Mesenteric fat pad (tissue), 1 donor: Measurements from ENCODE around the gene ITPR3. TPM values are rescaled to one million over a fixed set of nuclear protein-coding genes. Genes with fewer than 3 reads are reported as not detected.

ENCODE experiments used
- DNase-seq: peaks from one replicate; pipeline ENCODE4 v3.0.0-alpha.2; 2020; ENCODE audit warnings: low spot score
- total RNA-seq: library from RNA; stranded (reverse); fragmentation: NEBNext Ultra II Directional; extraction: Animal tissue kit (Norgen Biotek cat#: 25700); gene quantifications from one replicate; pipeline ENCODE4 v1.2.1, GENCODE V29; 2021
- donor health status: DM: yes; HTN: yes; CAD: no.

Gene ITPR3
- total RNA-seq, 1 donor from 2014 or later = 18.5 TPM

DNA sequence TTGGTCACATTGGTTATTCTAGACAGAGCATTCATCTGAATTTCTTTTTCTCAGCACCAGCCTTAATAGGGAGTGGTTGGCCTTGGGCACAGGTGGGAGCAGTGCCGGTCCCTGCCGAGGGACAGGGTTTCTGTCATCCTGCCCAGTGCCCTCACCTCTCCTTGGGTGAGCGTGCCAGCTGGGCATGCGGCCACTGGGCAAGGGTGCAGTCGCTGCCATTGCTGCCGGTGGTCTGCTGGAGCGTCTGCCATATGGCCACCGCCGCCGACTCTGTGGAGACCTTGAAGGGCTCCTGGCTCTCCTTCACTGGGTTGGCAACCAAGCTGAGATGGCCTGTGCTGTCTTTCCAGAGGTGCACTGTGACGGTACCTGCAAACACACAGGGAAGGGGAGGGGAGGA lies 106.8 kb downstream of the ITPR3 start:
- no peak for DNase-seq

DNA sequence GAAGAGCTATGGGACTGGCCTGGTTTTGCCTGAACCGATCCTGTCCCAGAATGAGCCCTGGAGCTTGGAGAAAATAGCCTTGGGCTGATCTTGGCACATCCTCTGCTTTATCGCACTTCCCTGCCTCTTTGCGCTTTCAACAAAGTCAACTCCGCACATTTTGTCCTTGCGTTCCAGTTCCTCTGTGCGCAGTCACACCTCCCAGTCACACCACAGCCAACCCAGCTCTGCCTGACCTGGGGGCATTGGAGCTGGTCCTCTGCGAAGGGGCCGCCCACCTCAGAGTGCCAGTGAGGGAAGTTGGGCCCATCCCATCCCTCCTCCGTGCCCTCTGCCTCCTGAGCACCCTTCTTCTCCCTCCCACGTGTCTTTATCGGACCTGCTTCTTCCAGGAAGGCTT lies 107.3 kb downstream of the ITPR3 start:
- no peak for DNase-seq

DNA sequence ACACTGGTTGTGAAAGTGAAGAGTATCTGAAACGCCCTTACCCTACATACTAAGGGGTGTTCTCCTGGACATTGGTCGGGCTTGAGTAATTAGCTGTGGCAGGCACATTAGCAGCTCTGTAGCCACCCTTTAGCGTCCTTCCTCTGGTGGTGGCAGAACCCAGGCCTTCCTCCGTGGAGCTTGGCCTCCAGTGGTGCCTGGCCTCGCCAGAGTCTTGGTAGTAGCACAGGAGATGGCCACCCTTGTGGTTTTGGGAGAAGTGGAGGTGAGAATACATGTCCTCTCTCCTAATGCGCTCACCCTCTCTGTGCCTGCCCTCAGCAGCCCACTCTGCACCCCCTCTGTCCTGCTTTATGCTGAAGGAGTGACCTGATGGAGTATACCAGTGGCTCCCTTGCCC lies 107.9 kb downstream of the ITPR3 start:
- DNase-seq = no peak

DNA sequence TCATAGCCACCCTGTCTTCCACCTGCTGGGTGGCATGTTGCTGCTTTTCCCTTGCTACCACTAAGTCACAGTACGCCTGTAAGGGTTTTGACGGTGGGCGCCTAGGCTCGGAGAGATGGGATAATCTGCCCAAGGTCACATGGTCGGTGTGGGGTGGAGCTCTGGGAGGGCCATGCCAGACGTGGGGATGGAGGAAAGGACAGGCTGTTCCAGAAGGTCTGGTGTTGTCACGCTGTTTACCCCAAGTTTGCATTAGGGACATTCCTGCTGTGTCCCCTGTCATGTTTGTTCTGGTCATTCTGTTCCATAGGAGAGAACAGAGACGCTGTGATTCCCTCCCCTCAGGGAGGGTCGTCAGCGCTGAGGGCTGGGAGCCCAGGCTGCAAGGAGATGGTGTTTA lies 109.5 kb downstream of the ITPR3 start:
- DNase-seq = no peak

DNA sequence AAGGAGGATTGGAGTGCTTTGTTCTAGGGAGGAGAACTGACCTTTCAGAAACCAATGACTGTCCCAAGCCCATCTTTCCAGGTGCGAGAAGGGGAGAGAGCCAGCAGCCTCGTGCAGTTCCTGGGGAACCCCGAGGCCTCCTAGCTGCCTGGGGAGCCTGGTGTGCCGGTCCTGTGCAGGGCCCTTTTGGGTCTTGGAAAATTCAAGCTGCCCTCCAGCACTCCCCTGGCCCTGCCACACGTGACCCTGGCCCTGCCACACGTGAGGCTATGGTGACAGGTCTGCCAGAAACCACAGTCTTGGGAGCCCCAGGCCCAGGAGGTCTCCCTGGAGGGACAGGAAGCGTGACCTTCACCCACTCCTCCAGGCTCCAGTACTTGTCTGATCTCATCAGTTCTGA lies 109.9 kb downstream of the ITPR3 start:
- DNase-seq = no peak

DNA sequence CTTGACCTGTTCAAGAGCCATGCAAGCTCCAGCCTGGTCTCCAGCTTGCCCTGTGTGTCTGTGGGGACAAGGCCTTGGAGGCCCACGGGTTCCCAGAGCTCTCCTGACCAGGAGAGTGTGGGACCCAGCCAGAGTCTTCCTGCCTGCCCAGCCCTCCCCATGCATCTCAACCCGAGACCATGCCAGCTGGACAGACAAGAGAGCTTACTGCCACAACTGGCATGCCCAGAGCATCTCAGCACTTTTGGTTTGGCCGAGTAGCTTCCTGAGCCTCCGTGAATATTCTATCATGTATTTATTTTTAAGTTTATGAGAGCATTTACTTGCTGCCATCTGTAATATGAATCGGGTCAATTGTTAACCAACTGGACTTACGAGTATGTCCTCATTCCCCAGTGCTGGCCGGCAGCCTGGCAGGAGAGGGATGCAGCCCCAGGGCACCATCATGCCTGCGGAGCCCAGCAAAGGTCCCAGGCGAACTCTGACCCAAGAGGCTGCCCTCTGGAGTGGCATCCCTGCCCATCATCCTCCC lies 110.7 kb downstream of the ITPR3 start:
- no peak for DNase-seq

DNA sequence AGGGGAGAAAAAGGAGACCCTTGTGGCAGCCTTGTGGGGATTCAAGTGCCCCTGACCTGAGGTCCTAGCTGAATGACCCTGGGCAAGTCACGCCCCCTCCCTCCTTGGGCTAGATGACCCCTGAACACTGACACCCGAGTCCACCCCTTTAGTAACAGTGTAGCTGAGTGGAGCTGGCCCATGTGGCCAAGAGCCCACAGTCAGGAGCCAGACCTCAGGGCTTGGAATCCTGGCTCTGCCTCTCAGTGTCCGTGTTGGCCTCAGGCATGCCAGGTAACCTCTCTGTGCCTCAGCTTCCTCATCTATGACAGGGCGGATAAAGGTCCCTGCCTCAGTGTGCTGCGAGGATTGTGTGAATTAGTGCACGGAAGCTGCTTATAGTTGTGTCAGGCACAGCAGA lies 111.3 kb downstream of the ITPR3 start:
- DNase-seq = no peak

DNA sequence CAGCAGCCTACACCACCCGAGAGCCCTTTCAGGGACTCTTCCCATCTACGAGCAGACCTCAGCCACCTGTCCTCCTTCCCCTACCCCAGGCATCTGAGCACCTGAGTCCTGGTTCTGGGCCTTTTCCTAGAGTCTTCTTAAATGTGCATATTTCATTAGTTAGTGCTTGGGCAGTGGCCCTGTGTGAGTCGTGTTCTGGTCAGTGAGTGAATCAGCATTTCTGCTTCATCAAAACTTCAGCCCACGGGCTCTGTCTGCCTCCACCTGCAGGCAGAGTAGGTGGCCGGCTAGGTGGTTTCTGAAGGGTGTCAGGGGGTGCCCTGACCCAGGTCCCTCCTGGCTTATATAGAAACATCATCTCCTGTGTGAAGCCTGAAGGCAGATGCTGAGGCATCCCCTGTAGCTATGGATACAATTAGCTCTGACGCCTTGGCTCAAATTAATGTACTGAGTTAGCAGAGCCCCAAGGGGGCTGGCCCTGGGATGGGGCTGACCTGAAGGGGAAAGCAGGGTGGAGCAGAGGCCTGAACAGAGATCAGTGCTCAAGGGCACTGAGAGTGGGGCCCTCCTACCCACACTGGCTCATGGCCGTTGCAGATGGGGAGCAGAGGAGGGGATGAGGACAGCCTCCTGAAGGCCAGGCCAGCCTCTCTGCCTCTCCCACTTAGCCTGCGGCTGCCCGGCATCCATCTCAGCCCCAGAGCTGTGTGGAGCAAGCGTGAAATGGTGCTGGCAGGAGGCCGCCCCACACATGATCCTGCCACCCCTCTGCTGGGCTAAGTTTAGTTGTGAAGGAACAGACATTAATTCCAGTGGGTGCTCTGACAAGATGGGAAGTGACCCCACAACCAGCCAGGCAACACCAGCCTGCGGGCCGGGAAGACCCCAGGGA lies 111.9 kb downstream of the ITPR3 start:
- DNase-seq = no peak

DNA sequence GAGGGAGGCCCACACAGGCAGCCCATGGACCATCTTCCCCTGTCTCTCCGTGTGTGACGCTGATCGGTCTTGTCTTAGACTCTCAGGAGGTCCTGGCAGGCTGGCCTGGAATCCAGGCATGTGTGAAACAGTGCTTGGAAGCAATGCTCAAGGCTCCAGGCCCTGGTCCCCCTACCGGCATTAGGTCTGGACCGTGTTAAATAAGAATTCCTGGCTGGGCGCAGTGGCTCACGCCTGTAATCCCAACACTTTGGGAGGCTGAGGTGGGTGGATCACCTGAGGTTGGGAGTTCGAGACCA lies 112.5 kb downstream of the ITPR3 start:
- DNase-seq = no peak

DNA sequence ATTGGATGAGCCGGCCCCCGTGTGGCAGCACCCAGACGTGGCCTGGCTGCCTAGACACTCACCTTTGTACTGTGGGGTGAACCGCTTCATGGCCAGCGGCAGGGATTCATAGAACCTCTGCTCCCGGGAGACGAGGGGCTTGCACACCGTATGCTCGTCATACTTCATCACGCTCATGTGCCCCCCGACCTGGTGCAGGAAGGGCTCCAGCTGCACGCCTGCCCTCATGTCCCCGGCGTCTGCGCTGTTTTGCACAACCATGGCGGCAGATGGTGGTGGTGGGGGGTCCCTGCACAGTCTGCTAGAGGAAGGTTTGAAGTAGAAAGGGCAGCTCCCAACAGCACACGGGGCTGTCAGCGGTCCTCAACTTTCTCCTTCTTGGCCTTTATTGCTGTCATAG lies 114.1 kb downstream of the ITPR3 start:
- no peak for DNase-seq

DNA sequence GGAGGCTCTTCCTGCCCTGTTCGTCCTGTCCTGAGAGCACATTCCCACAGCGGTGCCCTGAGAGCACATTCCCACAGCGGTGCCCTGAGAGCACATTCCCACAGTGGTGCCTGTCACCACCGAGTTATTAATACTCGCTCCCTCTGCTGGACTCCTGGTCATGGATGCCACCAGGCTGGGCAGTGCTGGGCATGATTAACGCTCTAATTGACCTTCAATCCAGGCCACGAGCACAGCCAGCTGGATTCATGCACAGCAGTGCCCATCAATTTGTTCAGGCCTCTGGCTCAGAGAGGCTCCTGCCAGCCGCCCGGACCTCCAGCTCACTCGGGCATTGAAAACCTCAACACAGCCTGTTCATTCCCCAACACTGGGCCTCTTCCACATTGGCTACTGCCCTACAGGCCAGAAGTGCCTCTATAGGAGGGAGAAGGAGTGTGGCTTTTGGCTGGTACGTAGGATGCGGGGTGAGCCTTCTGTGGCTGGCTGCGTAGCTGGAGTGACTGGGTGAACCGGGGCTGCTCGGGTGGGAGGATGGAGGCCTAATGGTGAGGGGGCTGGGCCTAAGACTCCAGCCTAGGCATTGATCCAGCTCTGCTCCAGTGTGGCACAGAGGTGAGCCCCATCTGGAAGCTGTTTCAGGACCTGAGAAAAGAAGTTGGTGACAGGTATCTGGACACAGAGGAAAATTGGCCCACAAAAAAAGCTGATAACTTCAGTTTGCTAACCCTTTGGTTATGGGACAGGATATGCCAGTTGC lies 116.3 kb downstream of the ITPR3 start:
- DNase-seq = no peak

DNA sequence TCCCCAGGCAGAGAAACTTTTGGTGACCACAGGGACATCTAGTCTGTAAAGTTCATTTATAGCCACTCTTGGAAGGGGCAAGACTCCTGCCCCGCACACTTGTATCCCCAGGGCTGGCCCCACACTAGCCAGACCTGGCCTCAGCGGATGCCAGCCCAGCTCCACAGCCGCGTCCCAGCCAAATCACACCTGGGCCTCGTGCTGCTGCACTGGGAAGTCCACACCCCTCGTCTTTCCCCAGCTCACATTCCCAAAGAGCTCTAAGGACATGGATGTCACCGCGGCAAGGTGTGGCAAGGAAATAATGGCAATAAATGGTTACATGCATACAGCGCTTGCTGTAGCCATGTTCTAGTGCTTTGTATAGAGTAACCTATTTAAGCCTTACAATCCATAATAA lies 117.0 kb downstream of the ITPR3 start:
- no peak for DNase-seq

DNA sequence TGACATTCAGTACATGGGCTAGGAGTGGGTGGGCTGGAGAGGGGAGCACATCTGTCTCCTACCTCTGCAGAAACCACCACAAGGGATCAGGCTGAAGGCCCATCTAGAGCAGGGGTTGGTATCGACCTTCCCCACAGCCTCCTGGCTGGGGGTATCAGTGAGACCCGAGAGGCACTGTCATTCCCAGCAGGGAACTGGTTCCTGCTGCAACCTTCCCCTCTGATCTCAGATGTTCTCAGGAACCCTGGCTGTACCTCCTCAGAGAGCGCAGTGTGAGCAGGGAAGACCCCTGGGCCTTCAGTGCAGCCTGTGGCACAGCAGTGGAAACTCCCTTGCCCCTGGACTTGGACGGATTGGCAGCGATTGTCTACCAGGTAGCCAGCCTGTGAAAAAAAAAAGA lies 117.8 kb downstream of the ITPR3 start:
- no peak for DNase-seq

DNA sequence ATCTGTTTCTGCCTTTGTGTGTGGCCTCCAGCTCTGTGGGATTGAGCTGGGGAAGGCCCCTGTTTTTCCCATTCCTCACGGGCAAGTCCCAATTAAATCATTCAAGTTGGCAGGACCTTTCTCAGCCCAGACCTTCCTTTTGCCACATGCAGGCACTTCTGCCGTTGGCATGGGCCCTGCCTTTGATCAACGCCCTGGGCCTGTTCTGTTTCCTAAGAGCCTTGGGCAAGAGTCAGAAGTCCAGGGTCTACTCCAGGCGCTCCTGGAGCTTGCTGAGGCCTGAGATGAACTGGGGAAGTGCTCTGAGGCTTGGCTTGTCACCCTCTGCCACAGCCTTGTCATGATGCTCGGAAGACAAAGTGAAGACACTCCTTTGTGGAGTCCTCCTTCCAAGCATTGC lies 118.4 kb downstream of the ITPR3 start:
- DNase-seq = no peak

DNA sequence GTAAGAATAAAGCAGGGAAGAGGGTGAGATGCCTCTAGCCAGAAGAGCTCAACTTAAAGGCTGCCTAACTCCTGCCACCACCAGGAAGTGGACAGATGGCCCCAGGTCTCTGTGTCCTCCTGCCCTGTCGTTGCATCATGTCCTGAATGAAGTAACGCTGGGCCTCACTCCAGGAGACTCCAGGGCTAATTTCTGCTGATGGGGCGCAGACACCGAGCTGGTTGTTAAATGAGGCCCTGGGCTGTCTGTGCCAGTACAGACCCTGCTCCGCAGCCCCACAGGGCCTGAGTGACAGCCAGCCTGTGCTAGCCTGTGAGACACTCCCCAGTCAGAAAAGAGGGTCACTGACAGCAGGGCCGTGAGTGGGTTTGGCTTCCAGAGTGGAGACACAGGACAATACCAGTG lies 119.1 kb downstream of the ITPR3 start:
- no peak for DNase-seq

DNA sequence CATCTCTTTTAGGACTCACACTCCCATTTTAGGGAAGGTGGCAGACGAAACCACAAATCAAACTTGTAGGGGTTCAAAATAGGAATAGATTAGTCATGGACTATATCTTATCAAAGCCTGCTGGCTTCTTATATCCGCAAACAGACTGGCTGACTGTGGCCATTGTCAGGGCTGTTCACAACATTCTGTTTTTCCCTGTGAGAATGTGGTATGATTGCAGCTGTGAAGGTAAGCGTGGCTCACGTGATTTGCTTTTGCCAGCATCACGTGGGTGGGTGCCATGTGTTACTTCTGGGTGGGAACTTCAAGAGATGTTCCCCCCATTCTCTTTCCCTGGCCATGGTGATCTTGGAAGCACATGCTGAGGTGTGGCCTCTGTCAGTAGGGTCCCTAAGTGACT lies 119.7 kb downstream of the ITPR3 start:
- DNase-seq = no peak

DNA sequence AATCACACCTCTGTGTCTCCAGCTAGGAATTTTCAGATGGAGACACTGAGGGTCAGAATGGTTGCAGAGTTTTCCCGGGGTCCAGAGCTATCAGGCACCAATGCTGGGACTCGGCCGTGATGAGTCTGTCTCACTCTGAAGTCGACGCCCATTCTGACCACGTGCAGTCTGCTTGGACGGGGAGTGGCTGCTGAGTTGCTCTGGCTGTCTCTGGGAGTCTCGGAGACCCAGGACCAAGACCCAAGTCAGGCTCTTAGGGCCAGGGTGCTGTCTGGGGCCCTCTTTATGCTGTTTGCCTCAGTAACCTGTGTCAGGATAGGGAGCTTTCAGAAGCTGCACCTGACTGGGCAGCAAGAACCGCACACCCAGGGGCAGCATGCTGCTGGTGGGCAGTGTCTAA lies 121.0 kb downstream of the ITPR3 start:
- no peak for DNase-seq

DNA sequence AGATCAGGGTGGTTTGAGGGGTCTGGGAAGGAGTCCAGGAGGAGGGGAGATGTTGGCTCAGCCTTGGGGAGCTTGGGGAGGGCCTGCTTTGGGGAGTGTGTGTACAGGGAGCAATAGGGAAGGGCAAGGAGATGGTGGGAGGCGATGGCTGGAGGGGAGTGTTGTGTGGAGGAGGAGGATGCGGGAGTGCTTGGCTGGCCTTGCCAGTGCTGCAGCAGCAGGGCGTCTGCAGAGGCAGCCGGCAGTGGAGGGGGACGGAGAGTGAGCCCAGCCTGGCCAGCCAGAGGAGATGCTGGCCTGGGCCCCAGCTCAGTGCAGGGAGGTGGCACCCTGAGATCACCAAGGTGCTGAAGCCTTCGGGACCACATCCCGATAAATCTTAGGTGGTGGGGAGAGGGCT lies 121.7 kb downstream of the ITPR3 start:
- DNase-seq = no peak

DNA sequence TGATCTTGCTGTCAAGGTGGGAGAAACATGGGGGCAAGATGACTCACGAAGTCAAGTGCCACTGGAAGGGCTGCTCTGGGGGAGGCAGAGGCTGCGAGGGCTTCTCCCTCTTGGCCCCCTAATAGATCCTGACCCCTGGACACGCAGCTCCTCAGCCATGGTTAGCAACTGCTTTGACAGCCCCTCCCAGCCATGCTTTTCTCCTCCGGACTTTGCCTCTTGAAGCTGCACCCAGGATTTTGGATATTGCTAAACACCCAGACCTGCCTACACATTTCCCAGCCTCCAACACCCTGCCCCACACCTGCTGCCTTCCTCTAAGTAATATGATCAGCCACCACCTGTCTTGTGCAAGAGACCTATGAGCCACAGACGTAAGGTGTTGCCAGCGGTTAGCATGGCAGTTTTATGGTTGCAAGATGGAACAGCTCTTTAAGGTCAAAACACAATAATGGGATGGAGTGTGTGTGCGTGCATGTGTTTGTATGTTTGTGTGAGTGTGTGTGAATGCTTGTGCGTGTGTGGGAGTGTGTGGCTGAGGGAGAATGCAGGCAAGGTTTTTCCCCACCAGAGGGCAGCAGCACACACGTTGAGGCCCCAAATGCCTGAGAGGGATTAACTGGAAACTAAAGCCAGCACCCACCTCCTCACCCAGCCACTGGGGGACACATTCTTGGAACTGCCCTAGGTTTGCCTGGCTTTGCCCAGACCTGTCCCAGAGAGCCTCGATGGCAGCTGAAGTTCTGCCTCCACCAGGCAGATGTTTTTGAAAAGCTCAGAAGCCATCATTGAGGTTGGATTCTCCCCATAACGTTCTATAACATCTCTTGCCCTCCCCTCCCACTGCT lies 123.1 kb downstream of the ITPR3 start:
- DNase-seq = no peak

DNA sequence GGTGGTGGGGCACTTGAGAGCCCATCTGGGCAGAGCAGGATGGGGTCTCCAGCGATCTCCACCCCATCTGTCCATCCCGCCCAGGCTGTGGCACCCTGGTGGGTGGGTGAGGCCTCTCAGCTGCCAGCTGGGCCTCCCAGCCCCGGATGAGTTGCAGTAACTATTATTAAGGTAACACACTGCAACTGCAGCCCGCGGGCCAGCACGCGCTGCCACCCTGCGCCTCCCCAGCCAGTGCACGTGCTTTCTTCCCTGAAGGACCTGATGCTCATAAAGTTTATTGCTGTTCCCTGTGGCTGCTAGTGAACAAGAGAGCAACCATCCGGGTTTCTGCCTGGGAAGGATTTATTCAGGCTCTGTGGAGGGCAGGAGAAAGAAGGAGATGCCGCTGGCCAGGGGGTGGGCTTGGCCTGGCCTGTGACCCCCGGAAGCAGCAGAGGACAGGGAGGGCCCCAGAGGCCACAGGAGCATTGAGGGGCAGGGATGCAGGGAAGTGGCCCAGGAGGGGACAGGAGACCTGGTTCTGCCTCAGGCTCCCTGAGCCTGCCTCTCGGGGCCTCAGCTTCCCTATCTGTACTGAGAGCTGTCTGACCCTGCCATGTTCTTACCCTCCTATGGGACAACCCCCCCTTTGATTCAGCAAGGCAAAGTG lies 123.9 kb downstream of the ITPR3 start:
- no peak for DNase-seq

DNA sequence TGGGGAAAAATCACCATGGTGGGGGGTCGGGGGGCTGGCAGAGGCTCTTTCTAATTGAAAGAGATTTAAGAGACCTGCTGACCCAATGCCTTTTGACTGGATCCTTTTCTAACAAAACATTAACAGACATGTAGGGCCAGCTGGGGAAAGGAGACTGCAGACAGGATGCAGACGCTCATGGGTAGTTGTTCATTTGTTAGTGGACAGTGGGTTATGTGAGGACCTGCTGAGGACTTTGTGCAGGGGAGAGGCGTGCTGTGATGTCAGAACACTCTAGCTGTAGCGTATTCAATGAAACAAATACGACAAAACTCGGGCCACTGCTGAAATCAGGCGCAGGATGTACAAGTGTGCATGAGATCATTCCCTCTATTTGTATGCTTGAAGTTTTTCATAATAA lies 124.4 kb downstream of the ITPR3 start:
- DNase-seq = no peak
